Mononuclear cell (primary cell): ENCODE results near the gene SETBP1. TPM values are rescaled to one million over a fixed set of nuclear protein-coding genes. Genes with fewer than 3 reads are reported as not detected.

Experiments
- H3K27me3 ChIP-seq: 2 replicates; pipeline ENCODE4 v1.6.0; 2011; ENCODE audit warnings: low read length, control low read depth; ENCODE audit not compliant: insufficient read depth
- H3K4me1 ChIP-seq: 2 replicates; pipeline ENCODE4 v1.5.1; 2011; ENCODE audit warnings: mild to moderate bottlenecking, low read length, control low read depth; ENCODE audit not compliant: insufficient read depth
- H3K4me3 ChIP-seq: 2 replicates; pipeline ENCODE4 v1.5.1; 2011; ENCODE audit warnings: mild to moderate bottlenecking, low read length, moderate library complexity
- H3K9me3 ChIP-seq: 2 replicates; pipeline ENCODE4 v1.5.1; 2011; ENCODE audit warnings: low read depth, mild to moderate bottlenecking, control low read depth, low read length
- total RNA-seq: library from RNA; depleted of rRNA; stranded (reverse); fragments of >200 nt; gene quantifications from one replicate; pipeline ENCODE4 v1.2.3, GENCODE V29; 2012

SETBP1 gene
- total RNA-seq, 1 donor = 5.0 TPM

DNA sequence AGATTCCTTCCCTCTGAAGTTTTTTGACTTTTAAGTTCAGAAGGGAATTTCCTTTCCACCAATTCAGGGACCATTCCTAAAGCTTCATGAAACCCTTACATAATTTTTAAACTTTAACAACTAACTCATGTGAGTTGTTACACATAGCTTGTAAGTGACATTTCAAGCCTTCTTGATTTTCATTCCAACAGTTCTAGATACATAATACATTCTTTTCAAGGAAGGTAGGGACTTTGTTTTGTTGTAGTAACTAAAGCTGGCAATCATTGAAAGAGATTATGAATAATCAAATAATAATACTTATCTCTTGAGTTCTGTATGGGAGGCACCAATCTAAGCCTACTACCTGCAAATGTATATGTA lies 45.4 kb downstream of the SETBP1 start:
- Histone ChIP-seq H3K27me3 (peaks cover 59% of the 10 kb centered on the region), H3K4me1 (peaks cover 83% of the 10 kb centered on the region), H3K9me3 (no peaks in the 10 kb centered on the region), H3K4me3 (no peak overlapping the region)

GRCh38 chr18:44727291-44727690 lies 46.6 kb downstream of the SETBP1 start:
- no peak overlapping the region for H3K4me3 ChIP-seq
- H3K9me3 ChIP-seq = no peaks in the 10 kb centered on the region
- peaks cover 63% of the 10 kb centered on the region for H3K27me3 ChIP-seq
- peaks cover 87% of the 10 kb centered on the region for H3K4me1 ChIP-seq

DNA sequence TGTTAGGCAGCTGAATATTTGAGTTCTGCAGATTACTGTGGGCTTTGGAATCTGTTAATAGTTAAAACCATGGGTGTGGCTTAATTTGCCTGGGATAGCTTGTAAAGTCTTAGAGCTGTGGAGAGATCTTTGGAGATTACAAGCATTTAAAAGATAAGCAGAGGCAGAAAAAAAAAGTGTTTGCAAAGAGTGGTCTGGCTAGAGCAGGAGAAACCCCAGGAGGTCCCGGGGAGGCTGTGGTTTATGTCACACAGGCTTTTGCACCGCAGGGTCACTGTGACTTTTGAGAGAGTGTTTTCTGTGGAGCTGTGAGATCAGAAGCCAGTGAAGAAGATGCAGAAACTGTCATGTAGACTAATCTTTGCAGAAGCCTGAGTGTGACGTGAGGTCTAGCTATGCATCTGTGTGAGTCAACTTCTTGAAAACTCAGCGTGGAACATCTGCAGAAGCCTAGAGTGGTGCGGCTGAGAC lies 49.0 kb downstream of the SETBP1 start:
- peaks cover 62% of the 10 kb centered on the region for H3K27me3 ChIP-seq
- H3K4me1 ChIP-seq = peaks cover 82% of the 10 kb centered on the region
- H3K4me3 ChIP-seq = no peak overlapping the region
- no peaks in the 10 kb centered on the region for H3K9me3 ChIP-seq

- no peak overlapping the region for H3K4me3 ChIP-seq
- no peaks in the 10 kb centered on the region for H3K9me3 ChIP-seq
- peaks cover 75% of the 10 kb centered on the region for H3K4me1 ChIP-seq
- H3K27me3 ChIP-seq = peaks cover 64% of the 10 kb centered on the region
These were observed 50.3 kb downstream of the SETBP1 start for GRCh38 chr18:44730803-44731529.

DNA sequence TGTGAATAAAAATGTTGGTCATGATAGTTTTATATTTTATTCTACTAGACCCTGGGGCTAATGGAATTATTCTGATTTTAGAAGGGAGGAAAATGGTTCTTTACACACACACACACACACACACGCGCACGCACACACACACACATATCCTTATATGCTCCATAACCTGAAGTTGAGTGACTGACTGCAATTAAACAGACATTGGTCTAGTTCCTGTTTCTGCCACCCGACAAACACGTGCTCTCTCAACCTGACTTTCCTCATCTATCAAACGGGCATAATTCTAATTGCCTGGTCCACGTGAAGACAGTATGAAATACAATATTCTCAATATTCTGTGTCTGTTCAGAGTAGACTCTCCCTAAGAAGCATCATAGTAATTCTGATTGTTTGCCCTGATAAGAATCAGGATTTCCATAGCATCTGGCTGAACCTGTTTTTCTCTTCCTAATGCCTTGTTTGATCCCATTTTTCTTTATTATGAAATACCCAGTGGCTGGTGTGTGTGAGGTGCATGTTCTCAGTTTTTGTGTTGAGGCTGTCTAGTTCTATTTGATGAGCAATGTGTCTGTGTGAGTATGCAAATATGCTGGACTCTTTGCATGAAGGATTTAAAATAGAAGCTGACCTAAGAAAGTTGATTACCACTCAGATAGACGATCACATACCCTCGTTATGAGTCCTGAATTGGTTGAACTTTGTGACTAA lies 51.0 kb downstream of the SETBP1 start:
- H3K4me3 ChIP-seq = no peak overlapping the region
- peaks cover 63% of the 10 kb centered on the region for H3K27me3 ChIP-seq
- peaks cover 68% of the 10 kb centered on the region for H3K4me1 ChIP-seq
- no peaks in the 10 kb centered on the region for H3K9me3 ChIP-seq

GRCh38 chr18:44732238-44732563 lies 51.5 kb downstream of the SETBP1 start:
- Histone ChIP-seq H3K4me3 (no peak overlapping the region), H3K4me1 (peaks cover 63% of the 10 kb centered on the region), H3K27me3 (peaks cover 63% of the 10 kb centered on the region), H3K9me3 (no peaks in the 10 kb centered on the region)

DNA sequence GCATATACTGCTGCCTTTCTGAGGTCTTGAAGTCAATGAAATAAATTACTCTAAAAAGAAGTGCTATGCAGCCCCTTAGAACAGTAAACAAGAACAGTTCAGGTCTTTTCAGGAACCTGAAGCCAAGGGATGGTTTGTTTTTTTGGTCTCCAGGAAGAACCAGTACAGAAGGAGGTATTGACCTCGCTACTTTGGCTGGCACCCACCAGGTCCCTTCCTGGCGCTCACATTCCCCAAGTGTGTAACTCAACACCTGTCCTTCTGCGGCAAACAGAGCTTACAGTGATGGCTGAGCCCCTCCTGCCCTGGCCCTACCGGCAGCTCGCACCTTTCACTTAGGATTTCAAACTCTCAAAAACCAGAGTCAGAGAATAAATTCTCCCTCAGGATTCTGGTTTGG lies 51.9 kb downstream of the SETBP1 start:
- Histone ChIP-seq H3K4me3 (no peak overlapping the region), H3K4me1 (peaks cover 59% of the 10 kb centered on the region), H3K27me3 (peaks cover 63% of the 10 kb centered on the region), H3K9me3 (no peaks in the 10 kb centered on the region)

GRCh38 chr18:44733069-44733753 lies 52.5 kb downstream of the SETBP1 start:
- H3K4me3 ChIP-seq = no peak overlapping the region

GRCh38 chr18:44733754-44734465 lies 53.2 kb downstream of the SETBP1 start:
- H3K9me3 ChIP-seq = no peaks in the 10 kb centered on the region
- H3K27me3 ChIP-seq = peaks cover 60% of the 10 kb centered on the region
- peaks cover 48% of the 10 kb centered on the region for H3K4me1 ChIP-seq
- no peak overlapping the region for H3K4me3 ChIP-seq

More at GRCh38 chr18:44733069-44733753, 52.5 kb downstream of the SETBP1 start:
- Histone ChIP-seq H3K4me1 (peaks cover 53% of the 10 kb centered on the region), H3K9me3 (no peaks in the 10 kb centered on the region), H3K27me3 (peaks cover 63% of the 10 kb centered on the region)

DNA sequence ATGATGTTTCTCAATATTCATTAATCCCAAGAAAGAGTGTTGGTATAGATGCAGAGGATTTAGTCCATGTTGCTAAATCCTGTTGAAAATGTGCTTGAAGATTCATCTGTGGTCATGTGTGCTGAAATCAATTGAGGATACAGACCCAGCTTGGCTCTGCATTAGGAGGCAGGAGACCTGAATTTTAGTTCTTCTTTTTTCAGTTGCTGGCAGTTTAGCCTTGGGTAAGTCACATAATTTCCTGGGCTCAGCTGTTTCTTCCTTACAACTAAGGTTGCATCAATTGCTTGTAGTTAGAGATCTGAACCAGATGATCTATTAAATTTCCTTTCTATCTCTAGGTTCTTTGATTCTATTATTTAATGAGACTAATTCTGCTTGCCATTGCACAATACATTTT lies 54.4 kb downstream of the SETBP1 start:
- Histone ChIP-seq H3K4me1 (peaks cover 42% of the 10 kb centered on the region), H3K27me3 (peaks cover 58% of the 10 kb centered on the region), H3K9me3 (no peaks in the 10 kb centered on the region), H3K4me3 (no peak overlapping the region)

DNA sequence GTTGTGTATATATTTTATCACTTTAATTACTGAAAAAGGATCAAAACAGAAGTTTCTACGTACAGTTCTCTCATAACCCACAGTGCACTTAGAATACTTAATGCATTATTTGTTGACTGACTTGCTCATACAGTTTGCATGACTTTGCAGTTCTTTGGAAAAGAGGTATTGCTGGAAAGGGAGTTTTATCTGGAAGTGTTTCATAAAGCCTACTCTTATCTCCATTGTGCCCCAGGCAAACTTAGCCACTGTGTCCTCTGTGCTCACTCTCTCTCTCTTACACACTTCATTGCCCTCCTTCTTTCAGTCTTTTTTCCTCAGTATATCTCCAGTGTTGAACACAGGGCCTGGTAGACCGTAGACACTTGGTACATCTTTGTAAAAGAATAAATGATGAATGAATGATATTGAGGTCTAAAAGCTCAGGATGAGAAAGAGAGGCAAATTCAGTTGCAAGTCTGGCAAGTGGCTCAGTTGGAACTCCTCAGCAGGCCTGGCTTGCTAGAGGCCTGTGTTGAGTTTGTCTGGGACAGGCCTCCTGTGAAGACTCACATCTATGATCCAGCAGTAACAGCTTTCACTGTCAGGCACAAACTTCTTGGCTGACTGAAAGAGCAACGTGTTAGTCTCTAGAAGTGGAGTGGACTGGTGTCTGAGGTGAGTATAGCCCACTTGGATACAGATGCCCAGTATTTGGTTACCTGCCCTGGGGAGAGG lies 56.1 kb downstream of the SETBP1 start:
- Histone ChIP-seq H3K27me3 (peaks cover 67% of the 10 kb centered on the region), H3K9me3 (no peaks in the 10 kb centered on the region), H3K4me3 (no peak overlapping the region), H3K4me1 (peaks cover 24% of the 10 kb centered on the region)

DNA sequence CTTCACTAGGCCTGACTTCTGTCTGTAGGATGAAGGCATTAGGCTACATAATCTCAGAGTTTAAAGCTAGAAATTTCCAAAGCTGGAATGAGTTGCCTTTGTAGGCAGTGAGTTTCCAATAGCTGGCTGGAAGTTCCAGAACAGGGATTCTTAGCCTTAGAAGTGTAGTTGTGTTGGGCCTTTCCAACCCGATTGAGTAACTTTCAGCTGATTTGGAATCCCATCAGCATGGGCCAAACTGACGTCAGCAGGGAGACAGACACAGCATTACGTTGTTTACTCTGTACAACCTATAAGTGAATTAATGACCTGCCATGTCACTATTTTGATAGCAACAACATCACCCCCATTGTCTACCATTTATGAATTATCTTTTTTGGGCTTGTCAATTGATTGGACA lies 56.9 kb downstream of the SETBP1 start:
- Histone ChIP-seq H3K4me3 (no peak overlapping the region), H3K27me3 (peaks cover 67% of the 10 kb centered on the region), H3K9me3 (no peaks in the 10 kb centered on the region), H3K4me1 (peaks cover 19% of the 10 kb centered on the region)

- Histone ChIP-seq H3K9me3 (no peaks in the 10 kb centered on the region), H3K4me1 (peaks cover 6% of the 10 kb centered on the region), H3K4me3 (no peak overlapping the region), H3K27me3 (peaks cover 78% of the 10 kb centered on the region)
These were observed 59.3 kb downstream of the SETBP1 start for GRCh38 chr18:44740000-44740399.

- Histone ChIP-seq H3K9me3 (no peaks in the 10 kb centered on the region), H3K27me3 (peaks cover 73% of the 10 kb centered on the region), H3K4me3 (no peak overlapping the region), H3K4me1 (no peaks in the 10 kb centered on the region)
These were observed 60.4 kb downstream of the SETBP1 start for GRCh38 chr18:44741085-44741484.
